ENCODE data around the gene EMC6.
A peak's percentile ranks its signal among the peaks of the same experiment; 100 is the strongest.

Gene EMC6

GRCh38 chr17:3669548-3669947, 936 bp downstream of the EMC6 start:
- DNase-seq (ENCODE audit: low spot score): no peak
- Histone ChIP-seq H3K4me3 (peak overlapping the region; percentile 100), H3K27ac (no peak overlapping the region)
- TF ChIP-seq CTCF (IDR thresholded peaks at IDR 0.05): no peak

DNA sequence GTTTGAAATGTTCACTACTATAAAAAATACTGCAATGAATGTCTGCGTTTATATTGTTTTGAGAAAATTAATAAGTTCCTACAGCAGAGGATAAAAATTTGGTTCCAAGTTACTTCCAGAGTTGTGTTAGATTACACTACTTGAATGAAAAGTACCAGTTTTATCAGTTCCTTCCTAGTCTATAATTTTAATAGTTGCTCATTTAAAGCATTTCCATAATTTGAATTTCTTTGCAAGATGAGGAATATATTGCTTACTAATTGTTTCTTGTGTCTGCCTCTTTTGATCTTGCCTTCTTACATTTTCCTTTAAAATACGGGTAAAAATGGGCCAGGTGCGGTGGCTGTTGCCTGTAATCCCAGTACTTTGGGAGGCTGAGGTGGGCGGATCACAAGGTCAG, 4.0 kb downstream of the EMC6 start:
- no peak for DNase-seq (ENCODE audit: low spot score)
- Histone ChIP-seq H3K27ac (no peak overlapping the region), H3K4me3 (no peak overlapping the region)
- no peak for TF ChIP-seq CTCF (IDR thresholded peaks at IDR 0.05)

- H3K4me3 ChIP-seq: no peak overlapping the region
- TF ChIP-seq CTCF (IDR thresholded peaks at IDR 0.05): no peak
- DNase-seq (ENCODE audit: low spot score): no peak
- no peak overlapping the region for H3K27ac ChIP-seq
Measured at GRCh38 chr17:3675886-3676285, 7.3 kb downstream of the EMC6 start.

DNA sequence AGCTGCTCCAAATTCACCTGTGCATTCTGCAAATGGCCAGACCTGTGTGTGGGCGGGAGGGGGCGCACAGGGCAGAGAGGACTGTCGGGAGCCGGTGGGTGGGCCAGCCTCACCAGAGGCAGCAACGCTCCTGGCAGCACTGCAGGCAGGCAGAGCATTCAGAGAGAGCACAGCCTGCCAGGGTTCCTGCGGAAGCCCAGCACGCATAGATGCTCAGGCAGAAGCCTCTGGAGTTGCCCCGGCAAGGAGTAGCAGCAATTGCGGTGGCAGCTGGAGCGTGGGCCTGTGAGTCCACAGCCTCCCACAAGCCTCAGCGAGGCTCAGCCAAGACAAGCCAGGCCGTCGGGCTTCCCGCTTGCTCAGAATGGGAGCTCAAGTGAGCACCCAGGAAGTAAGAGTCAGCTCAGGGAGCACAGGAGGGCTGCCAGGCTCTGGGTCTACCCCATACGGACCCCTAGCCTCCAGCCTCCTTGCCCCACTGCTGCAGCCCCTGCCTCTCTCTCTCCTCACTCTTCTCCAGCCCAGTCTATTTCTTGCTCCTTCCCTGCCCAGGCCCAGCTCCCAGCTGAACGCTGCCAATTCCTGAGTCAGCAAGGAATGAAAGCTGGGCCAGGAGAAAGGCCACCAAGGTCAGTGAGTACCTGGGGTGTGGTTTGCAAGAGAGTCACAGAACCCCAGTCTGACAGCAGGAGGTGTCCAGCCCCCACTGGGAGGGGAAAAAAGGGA, 9.6 kb downstream of the EMC6 start:
- TF ChIP-seq CTCF (IDR thresholded peaks at IDR 0.05): no peak
- DNase-seq (ENCODE audit: low spot score): no peak

DNA sequence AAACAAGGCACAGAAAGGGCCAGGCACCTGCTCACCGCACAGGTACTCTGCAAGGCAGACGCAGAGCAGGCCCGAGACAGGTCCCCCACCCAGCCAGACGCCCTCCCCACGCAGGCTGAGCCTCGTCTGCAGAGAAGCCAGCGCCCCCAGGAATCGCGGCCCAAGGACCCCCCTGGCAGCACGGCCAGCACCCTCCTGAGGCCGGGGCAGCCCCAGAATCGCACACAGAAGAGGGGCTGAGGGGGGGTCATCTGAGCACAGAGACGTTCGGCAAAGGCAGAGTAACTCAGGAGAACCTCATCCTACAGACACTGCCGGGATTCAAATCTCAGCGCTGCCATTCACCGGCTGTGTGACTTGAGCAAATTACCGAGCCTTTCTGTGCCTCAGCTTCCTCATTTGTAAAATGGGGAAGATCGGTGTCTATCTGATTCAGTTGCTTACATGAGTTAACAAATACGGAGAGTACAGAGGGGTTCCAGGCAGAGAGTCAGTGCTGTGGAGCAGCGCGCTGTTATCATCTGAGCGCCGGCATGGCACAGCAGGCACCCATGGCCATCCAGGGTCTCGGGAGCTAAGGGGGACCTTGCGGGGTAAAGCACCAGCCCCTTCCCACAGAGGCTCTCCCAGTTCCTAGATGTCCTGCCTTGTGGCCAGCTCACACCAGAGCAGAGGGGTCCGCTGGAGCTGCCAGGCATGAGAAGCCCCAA, 10.4 kb downstream of the EMC6 start:
- H3K27ac ChIP-seq: no peak overlapping the region

More for the DNA sequence above, 9.6 kb downstream of the EMC6 start:
- Histone ChIP-seq H3K27ac (no peak overlapping the region), H3K4me3 (no peak overlapping the region)

DNA sequence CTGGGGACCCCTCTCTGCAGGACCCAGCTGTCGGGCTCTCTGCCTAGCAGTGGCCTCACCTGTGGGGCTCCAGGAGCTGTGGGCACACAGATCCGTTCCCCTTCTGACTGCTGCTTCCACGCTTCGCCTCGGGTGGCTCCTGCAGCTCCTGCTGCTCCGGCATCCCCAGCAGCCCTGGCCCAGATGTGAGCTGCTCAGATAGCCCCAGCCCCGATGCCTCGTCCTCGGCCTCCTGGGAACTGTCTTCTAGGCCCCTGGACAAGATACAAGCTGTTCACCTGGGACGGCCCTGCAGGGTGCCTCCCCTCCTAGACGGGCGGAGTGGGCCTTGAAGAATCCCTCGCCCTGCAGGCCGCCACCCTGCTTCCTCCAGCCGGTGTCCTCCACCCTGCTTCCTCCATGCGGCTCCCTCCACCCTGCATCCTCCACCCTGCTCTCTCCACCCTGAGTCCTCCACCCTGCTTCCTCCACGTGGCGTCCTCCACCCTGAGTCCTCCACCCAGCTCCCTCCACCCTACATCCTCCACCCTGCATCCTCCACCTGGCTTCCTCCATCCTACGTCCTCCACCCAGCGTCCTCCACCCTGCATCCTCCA, 11.0 kb downstream of the EMC6 start:
- no peak for DNase-seq (ENCODE audit: low spot score)
- H3K27ac ChIP-seq: no peak overlapping the region
- no peak for TF ChIP-seq CTCF (IDR thresholded peaks at IDR 0.05)
- no peak overlapping the region for H3K4me3 ChIP-seq

More for the DNA sequence above, 10.4 kb downstream of the EMC6 start:
- no peak for DNase-seq (ENCODE audit: low spot score)
- TF ChIP-seq CTCF (IDR thresholded peaks at IDR 0.05): no peak
- H3K4me3 ChIP-seq: no peak overlapping the region

Data from coronary artery (tissue), 2 donors.